ENCODE measurements around the gene ADAMTS14.

Gene ADAMTS14

DNA sequence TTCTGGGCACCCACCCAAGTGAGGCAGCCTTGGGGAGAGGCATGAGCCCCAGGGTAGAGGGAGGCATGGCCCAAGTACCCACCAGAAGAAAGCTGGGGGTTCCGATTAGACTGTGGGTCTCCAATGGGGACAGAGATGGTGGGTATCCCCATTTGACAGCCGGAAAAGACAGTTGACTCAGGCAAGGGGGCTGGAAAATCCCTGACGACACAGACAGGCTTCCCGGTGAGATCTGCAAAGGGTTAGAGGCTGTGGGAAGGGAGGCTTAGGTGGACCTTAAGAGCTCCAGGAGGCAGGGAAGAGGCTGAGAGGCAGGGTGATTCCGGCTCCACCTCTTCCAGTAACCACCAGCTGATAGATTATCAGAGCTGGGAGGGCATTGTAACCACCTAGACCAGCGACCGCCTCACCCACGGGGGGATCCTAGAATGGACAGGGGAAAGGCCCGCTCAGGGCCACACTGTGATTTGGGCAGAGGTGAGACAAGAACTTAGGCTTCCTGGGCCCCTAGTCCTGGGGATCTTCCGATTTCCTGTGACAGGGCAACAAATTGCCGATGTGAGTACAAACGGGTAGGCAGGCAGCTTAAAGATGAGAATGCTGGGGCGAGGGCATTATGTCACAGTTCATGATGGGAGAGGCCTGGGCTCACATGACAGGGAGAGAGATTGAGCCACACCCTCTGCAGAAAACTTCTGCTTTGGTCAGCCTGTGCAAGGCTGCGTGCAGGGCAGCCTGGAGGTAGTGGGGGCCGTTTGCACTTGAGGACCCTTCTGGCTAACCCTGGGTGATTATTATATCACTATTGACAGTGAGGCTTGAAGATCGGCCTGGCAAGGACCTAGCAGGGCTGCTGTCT is 107.4 kb downstream of the ADAMTS14 start:
- FAIRE-seq (no peak), DNase-seq (ENCODE audit: insufficient read length, low spot score) (no peak)
- no peak for TF ChIP-seq POLR2A (IDR thresholded peaks at IDR 0.05; ENCODE audit: low read depth, low read length)

DNA sequence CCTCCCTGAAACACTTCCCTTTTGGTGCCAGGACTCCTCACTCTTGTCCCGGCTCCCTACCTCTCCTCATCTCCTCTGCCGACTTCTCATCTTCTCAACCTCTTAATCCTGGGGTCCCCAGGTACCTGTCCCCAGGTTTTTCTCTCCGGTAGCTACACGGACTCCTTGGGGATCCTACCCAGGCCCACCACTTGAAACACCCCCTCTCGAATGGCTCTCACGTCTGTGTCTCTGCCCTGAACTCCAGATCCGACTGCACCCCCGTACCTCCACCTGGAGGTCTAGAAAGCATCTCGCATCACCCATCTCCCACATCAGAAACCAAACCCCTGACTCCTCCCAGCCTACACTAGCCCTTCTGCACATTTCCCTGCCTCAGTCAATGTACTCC is 108.1 kb downstream of the ADAMTS14 start:
- FAIRE-seq, result no peak
- no peak for TF ChIP-seq POLR2A (IDR thresholded peaks at IDR 0.05; ENCODE audit: low read depth, low read length)
- no peak for DNase-seq (ENCODE audit: insufficient read length, low spot score)

DNA sequence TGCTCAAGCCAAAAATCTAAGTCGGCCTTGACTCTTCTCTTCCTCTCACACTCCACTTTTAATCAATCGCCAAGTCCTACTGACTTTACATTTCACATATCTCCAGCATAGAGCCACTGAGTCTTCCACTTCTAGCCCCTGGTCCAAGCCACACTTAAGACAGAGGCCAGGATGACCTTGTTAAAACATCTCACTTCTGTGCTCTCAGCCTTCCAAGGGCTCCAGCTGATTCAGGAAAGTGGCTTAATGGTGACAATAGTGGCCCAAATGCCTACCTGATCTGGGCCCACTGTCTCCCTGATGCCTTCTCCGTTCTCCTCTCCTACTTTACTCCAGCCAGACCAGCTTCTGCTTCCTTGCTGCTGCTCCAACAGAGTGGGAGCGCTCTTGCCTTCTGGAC is 108.5 kb downstream of the ADAMTS14 start:
- no peak for TF ChIP-seq POLR2A (IDR thresholded peaks at IDR 0.05; ENCODE audit: low read depth, low read length)
- DNase-seq (ENCODE audit: insufficient read length, low spot score) (no peak), FAIRE-seq (no peak)

DNA sequence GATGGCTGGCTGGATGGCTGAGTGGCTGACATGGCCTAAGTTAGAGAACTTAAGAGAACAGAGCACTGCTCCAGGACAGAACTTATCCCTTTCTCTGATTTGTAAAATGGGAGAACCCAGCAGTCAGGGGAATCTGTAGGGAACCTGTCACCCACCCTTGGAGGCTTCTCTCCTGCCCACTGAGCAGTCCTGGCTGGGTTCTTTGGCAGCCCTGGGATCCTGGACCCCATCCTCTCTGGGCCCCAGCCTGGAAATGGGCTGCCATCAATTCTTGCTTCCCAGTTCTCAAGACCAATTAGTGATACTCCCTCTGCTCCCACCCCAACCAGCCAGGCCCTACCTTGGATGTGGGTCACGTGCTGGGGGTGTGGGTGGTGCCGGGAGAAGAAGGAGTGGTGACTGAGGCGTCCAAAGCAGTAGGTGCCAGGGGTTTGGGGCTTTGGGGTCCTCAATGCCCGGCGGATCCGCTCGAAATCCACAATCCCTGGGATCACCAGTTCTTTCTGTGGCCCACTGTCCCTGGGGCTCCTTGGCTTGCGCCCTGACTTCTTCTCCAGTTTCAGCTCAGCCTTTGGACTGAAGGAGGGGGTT is 109.2 kb downstream of the ADAMTS14 start:
- FAIRE-seq, result no peak
- TF ChIP-seq POLR2A (IDR thresholded peaks at IDR 0.05; ENCODE audit: low read depth, low read length), result no peak

DNA sequence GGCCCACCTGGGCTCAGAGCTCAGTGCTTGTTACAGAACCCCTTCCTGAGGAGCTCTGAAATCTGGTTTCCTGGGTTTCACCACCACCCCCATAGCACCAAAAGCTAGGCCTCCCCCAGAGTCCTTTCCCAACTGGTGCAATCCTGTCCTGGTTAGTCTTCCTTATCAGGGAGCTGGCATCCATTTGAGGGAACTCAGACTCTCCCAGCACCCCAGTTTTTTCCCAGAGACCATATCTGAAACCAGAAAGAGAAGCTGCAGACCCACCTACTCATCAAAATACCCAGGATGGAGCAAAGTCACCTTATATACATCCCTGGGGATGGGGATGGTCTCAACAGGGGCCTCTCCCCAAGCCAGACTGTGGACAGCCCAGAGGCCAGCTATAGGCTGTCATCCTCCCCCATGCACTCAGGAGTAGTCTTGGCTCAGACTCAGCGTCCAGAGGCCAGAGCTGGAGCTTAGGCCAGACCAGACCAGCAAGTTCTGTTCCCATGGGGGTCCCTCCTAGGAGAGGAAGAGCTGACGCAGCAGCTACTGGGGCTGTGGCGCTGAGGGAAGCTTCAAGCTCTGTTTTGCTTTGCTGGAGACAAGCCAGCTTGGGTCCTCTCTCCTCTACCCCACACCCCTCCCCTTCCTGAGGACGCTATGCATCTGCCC is 109.9 kb downstream of the ADAMTS14 start:
- no peak for TF ChIP-seq POLR2A (IDR thresholded peaks at IDR 0.05; ENCODE audit: low read depth, low read length)
- DNase-seq (ENCODE audit: insufficient read length, low spot score) (no peak), FAIRE-seq (no peak)

More for the DNA sequence above, 109.2 kb downstream of the ADAMTS14 start:
- DNase-seq (ENCODE audit: insufficient read length, low spot score), result no peak

DNA sequence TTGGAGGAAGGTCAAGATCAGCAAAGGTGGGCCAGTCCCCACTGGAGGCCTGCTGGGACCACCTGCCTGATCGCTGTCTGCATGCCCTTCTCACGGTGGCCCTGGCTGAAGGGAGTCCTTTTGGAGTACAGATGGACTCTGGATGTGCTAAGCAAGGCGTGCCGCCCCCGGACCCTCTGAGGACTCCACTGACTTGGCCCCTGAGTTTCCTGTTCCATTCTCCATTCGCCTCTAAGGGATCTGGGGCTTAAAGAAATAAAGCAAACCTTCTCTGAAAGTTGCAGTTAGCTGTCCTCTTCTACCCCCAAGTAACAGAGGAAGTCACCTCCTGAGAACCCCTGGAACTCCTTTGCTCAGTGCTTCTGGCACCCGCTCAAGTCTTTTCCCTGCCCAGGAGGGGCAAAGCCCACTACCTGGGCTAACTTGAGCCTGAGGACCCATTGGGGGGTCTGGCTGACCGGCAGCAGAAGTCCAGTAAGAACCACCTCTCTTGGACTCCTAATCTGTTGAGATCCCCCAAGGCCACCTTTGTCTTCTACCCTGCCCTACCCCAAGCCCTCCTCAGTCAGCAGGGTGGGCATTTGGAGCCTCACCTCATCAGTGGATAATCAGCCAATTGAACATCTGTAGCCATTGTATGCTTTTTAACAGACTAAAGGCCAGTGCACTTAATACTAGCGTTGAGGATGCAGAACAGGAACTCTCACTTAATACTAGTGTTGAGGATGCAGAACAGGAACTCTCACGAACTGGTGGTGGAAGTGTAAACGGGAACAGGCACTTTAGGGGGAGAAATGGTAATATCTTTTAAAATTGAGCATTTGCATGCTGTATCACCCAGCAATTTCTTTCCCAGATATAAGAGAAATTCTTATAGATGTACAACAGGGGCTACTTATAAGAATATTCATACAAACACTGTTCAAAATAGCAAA is 110.7 kb downstream of the ADAMTS14 start:
- no peak for TF ChIP-seq POLR2A (IDR thresholded peaks at IDR 0.05; ENCODE audit: low read depth, low read length)
- no peak for DNase-seq (ENCODE audit: insufficient read length, low spot score)
- no peak for FAIRE-seq

DNA sequence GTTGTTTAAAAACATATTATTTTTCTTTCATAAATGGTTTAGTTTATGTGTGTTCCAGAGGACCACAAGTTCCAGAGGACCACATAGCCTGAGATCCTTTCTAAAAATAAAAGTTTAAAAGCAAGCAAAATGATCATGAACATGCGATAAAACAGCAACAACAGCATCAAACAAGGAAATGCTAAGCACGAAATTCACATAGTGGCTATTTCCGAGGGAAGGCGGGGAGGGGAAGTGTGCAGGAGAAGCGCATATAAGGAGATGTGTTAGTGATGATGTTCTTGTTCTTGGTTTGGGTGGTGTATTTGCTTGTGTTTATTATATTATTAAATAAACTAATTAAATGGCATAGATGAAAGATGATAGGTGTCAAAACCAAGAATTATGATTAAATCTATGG is 111.7 kb downstream of the ADAMTS14 start:
- FAIRE-seq (no peak), DNase-seq (ENCODE audit: insufficient read length, low spot score) (no peak)
- TF ChIP-seq POLR2A (IDR thresholded peaks at IDR 0.05; ENCODE audit: low read depth, low read length), result no peak

DNA sequence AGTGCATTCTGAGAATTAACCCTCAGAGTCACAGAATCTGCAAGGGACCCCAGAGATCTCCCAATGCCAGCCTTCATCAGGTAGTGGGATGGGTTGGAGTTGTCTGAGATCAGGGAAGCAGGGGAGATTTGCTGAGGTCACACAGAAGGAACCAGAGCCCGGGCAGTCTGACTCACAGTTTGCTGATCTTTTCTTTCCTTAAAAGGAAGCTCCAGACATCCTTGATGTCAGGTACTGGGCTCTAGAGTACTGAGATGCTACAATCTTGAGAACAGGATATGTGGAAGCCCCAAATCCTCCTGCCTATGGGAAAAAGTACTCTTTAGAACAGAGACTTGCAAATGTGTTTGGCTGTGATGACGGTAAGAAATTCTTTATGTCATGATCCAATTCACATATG is 112.2 kb downstream of the ADAMTS14 start:
- TF ChIP-seq POLR2A (IDR thresholded peaks at IDR 0.05; ENCODE audit: low read depth, low read length), result no peak
- FAIRE-seq (no peak), DNase-seq (ENCODE audit: insufficient read length, low spot score) (no peak)

DNA sequence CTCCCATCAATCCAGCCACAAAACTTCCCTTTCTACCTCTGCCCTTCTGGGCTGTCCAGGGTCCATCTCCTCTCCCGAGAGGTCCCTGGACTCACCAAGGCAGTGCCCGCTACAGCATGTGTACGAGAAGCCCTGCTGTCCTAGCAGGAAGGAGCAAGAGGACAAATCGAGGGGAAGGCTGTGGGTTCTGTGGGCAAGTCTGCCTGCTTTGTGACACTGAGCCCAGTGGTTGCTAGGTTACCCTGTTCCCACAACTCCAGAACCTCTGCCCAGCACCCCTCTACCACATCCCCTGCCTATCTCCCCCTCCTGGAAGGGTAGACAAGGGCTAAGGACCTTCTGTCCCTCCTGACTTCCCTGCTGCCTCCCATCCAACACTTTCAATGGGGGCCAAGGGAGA is 112.9 kb downstream of the ADAMTS14 start, which contains the start of gene TBATA:
TBATA (minus strand) TSS at position 188 of the 400 bp plus-strand sequence. CDS start 1,998 bp downstream, outside the sequence.
- DNase-seq (ENCODE audit: insufficient read length, low spot score) (no peak), FAIRE-seq (no peak)
- no peak for TF ChIP-seq POLR2A (IDR thresholded peaks at IDR 0.05; ENCODE audit: low read depth, low read length)

DNA sequence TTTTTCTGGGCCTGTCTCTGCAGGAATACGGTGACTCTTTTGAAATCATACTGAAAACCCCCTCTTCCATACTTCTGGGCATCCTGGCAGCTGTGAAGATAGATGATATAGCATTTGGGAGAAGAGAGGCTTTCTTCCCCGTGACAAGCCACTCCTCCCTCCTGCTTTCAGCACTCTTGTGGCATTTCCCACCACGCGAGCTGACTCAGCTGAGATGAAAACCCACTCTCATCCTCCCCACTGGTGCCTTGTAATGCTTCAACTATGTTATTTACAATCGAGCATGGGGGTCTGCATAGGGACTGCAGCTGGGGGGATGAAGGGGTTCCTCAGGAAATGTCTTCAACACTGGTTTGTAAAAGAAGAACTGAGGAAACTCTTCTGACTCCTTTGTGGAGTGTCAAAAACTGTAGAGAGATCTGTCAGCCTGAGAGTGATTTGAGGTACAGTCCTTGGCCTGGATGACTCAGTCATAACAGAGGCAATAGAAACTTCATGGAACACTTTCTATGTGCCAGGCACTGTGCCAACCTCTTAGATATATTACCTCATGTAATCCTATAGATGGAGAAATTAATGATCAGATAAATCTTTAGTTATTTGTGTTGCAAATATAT is 114.6 kb downstream of the ADAMTS14 start:
- FAIRE-seq, result no peak
- TF ChIP-seq POLR2A (IDR thresholded peaks at IDR 0.05; ENCODE audit: low read depth, low read length), result no peak
- DNase-seq (ENCODE audit: insufficient read length, low spot score), result no peak

DNA sequence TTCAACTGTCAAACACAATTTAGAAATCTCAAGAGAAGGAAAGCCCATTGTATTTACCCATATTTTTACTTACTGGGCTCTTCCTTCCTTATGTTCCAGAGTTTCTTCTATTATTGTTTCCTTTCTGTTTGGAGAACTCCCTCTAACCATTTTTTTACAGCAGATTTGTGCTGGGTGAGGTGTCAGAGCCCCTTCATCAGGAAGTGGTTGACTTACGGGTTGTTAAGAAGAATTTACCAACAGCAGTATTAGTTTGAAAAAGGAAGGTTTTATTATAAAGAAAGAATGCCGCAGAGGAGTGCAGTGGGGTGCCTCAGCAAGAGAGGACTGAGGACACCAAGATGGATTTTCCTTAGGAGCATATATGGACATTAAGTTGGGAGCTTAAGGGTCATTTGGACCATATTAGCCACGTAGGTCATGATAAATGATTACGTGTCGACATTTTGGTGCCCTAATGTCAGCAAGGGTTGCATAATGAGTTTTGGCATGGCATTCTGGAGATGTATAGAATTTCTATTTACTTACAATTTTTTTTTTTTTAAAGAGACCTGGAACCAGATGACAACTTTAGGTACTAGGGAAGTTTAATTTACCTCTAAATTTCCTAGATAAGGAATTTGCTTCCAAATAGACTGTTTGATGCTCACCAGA is 119.2 kb downstream of the ADAMTS14 start:
- DNase-seq (ENCODE audit: insufficient read length, low spot score) (no peak), FAIRE-seq (no peak)
- TF ChIP-seq POLR2A (IDR thresholded peaks at IDR 0.05; ENCODE audit: low read depth, low read length), result no peak

DNA sequence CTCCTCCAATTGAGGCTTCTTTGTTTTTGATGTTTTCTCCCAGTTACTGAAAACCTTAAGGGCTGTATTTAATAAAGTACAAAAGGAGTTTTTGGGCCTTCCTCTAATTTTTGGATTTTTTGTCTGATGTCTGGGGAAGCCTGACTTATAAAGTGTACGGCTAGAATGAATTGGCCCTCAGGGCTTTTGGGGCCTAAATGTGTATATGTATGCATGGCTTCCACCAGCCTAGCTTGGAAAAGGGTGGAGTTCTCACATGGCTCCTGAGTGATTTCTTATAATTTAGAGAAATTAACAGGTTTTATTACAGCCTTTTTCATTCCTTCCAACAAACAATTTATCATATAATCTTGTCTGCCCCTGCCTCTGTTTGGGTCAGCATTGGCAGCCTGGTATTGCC is 123.3 kb downstream of the ADAMTS14 start:
- DNase-seq (ENCODE audit: insufficient read length, low spot score), result no peak
- FAIRE-seq, result no peak
- no peak for TF ChIP-seq POLR2A (IDR thresholded peaks at IDR 0.05; ENCODE audit: low read depth, low read length)

DNA sequence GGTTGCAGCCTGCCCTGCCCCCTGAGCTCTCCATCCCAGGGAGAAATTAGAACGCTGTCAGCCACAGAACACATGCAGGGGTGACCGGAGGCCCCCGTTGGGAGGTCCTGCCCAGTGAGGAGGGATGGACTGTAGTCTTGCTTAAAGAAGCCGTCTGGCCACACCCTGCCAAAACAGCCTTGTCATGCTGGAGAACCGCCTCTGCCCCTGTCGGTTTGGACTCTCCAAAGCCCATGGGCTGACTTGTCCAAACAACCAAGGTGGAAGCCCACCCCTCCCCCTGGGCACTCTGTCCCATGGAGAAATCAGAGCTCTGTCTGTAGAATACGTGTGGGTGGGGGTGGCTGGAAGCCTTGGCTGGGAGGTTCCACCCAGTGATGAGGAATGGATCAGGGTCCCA is 125.5 kb downstream of the ADAMTS14 start:
- no peak for DNase-seq (ENCODE audit: insufficient read length, low spot score)
- FAIRE-seq, result no peak
- TF ChIP-seq POLR2A (IDR thresholded peaks at IDR 0.05; ENCODE audit: low read depth, low read length), result no peak

All from H54 (cell line).